ENCODE data around the gene ZHX3.
A peak's percentile ranks its signal among the peaks of the same experiment; 100 is the strongest.

The ZHX3 gene

GRCh38 chr20:41150664-41151063 is 166.9 kb downstream of the ZHX3 start:
- peaks cover 37% of the 10 kb centered on the region for H3K36me3 ChIP-seq (ENCODE audit: insufficient read depth, low read length)

DNA sequence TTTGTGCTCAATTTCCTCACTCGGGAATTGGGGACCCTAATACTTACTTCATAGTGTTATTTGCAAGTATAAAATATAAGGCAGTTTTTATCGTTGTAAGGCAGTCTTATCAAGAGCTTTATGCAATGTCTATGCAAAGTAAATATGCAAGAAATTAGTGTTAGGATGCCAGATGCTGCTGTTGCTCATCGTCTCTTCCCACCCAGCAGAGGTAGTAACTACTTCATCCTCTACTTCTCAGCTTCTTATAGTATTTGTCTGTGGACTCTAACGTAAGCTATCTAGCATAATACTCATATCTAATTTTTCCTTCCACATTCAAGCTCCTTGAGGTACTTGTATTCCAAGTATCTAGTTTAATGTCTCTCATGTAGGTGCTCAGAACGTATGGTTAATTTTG is 168.6 kb downstream of the ZHX3 start:
- peaks cover 37% of the 10 kb centered on the region for H3K36me3 ChIP-seq (ENCODE audit: insufficient read depth, low read length)
- no peak overlapping the region for H2AFZ ChIP-seq (ENCODE audit: low read depth, low read length)
- no peaks in the 10 kb centered on the region for H3K27me3 ChIP-seq (ENCODE audit: insufficient read depth, low read length)
- H3K4me1 ChIP-seq (ENCODE audit: insufficient read depth, low read length): no peaks in the 10 kb centered on the region
- no peaks in the 10 kb centered on the region for H3K9me3 ChIP-seq (ENCODE audit: low read length)
- H3K4me3 ChIP-seq (ENCODE audit: low read length): no peak overlapping the region

More at GRCh38 chr20:41150664-41151063, 166.9 kb downstream of the ZHX3 start:
- Histone ChIP-seq H3K9me3 (ENCODE audit: low read length) (no peaks in the 10 kb centered on the region), H2AFZ (ENCODE audit: low read depth, low read length) (no peak overlapping the region), H3K27me3 (ENCODE audit: insufficient read depth, low read length) (no peaks in the 10 kb centered on the region), H3K4me1 (ENCODE audit: insufficient read depth, low read length) (no peaks in the 10 kb centered on the region), H3K4me3 (ENCODE audit: low read length) (no peak overlapping the region)

GRCh38 chr20:41147767-41148191 is 169.8 kb downstream of the ZHX3 start:
- H3K4me1 ChIP-seq (ENCODE audit: insufficient read depth, low read length): no peaks in the 10 kb centered on the region
- H3K9me3 ChIP-seq (ENCODE audit: low read length): no peaks in the 10 kb centered on the region
- peaks cover 42% of the 10 kb centered on the region for H3K36me3 ChIP-seq (ENCODE audit: insufficient read depth, low read length)
- H2AFZ ChIP-seq (ENCODE audit: low read depth, low read length): no peak overlapping the region
- no peaks in the 10 kb centered on the region for H3K27me3 ChIP-seq (ENCODE audit: insufficient read depth, low read length)
- H3K4me3 ChIP-seq (ENCODE audit: low read length): no peak overlapping the region

DNA sequence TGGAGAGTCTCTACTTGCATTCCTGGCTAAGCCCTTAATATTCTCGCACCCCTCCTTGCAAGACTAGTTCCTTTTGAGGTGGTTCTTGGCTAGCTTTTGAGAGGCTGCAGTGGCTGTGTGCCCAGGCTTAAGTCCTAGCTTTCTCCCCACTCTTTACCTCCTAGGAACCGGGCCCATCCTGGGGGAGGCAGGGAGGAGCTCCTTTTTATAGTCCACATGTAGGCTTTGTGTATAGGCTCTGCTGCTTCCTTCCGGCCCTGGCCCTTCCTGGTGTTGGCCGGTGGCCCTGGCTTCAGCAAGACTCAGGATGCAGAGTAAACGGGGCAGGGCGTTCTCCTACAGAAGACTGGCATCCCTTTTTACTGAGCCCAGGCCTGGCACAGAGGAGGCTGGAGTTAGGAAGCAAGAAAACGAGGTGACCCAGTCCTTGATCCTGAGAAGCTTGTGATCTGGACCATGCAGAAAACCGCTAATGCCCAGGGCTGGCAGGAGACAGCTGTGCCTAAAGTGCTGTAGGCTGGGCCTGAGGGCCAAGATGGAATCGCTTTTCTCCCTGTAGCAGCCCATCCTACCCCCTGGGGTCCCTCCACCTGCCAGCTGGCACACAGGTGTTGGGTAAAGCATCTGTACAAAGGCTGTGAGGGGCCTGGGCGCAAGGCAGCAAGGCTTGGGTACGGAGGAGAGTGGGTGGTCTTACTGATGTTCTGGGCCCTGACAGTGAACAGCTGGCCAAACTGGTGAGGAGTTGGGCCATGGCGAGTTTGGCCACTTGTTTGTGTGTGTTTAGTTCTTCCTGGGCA is 171.5 kb downstream of the ZHX3 start:
- Histone ChIP-seq H3K36me3 (ENCODE audit: insufficient read depth, low read length) (peaks cover 39% of the 10 kb centered on the region), H3K4me1 (ENCODE audit: insufficient read depth, low read length) (peaks cover 10% of the 10 kb centered on the region), H3K4me3 (ENCODE audit: low read length) (no peak overlapping the region), H3K9me3 (ENCODE audit: low read length) (no peaks in the 10 kb centered on the region), H3K27me3 (ENCODE audit: insufficient read depth, low read length) (no peaks in the 10 kb centered on the region), H2AFZ (ENCODE audit: low read depth, low read length) (no peak overlapping the region)

GRCh38 chr20:41145317-41145716 is 172.2 kb downstream of the ZHX3 start:
- no peaks in the 10 kb centered on the region for H3K27me3 ChIP-seq (ENCODE audit: insufficient read depth, low read length)
- peaks cover 17% of the 10 kb centered on the region for H3K4me1 ChIP-seq (ENCODE audit: insufficient read depth, low read length)
- H3K36me3 ChIP-seq (ENCODE audit: insufficient read depth, low read length): peaks cover 44% of the 10 kb centered on the region
- no peak overlapping the region for H2AFZ ChIP-seq (ENCODE audit: low read depth, low read length)
- H3K4me3 ChIP-seq (ENCODE audit: low read length): no peak overlapping the region
- H3K9me3 ChIP-seq (ENCODE audit: low read length): no peaks in the 10 kb centered on the region

DNA sequence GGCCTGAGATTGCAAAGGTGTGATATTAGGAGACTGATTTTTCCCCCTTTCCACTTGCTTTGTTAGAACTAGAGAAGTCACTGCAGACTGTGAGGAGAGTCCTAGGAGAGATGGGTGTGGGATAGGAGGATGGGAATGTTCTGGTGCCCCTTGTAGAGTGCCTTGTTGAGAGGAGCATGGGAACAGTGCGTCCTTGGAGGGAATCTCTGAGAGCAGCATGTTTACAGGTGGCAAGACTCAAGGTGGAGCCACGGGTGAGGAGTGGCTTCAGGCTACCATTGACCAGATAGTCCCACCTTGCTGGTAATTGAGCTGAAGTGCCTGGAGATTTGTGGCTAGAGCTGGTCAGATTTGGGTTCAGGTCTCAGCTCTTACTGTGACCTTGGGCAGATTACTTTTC is 174.2 kb downstream of the ZHX3 start:
- Histone ChIP-seq H3K36me3 (ENCODE audit: insufficient read depth, low read length) (peaks cover 47% of the 10 kb centered on the region), H3K4me3 (ENCODE audit: low read length) (no peak overlapping the region), H3K4me1 (ENCODE audit: insufficient read depth, low read length) (peaks cover 35% of the 10 kb centered on the region), H3K9me3 (ENCODE audit: low read length) (no peaks in the 10 kb centered on the region), H2AFZ (ENCODE audit: low read depth, low read length) (no peak overlapping the region), H3K27me3 (ENCODE audit: insufficient read depth, low read length) (no peaks in the 10 kb centered on the region)

- H3K9me3 ChIP-seq (ENCODE audit: low read length): no peaks in the 10 kb centered on the region
- H3K4me3 ChIP-seq (ENCODE audit: low read length): no peak overlapping the region
- peaks cover 44% of the 10 kb centered on the region for H3K36me3 ChIP-seq (ENCODE audit: insufficient read depth, low read length)
- no peaks in the 10 kb centered on the region for H3K27me3 ChIP-seq (ENCODE audit: insufficient read depth, low read length)
- H2AFZ ChIP-seq (ENCODE audit: low read depth, low read length): no peak overlapping the region
- H3K4me1 ChIP-seq (ENCODE audit: insufficient read depth, low read length): peaks cover 35% of the 10 kb centered on the region
Observed at GRCh38 chr20:41142919-41143318, 174.6 kb downstream of the ZHX3 start.

- Histone ChIP-seq H3K4me1 (ENCODE audit: insufficient read depth, low read length) (peaks cover 35% of the 10 kb centered on the region), H2AFZ (ENCODE audit: low read depth, low read length) (no peak overlapping the region), H3K36me3 (ENCODE audit: insufficient read depth, low read length) (peaks cover 42% of the 10 kb centered on the region), H3K4me3 (ENCODE audit: low read length) (no peak overlapping the region), H3K9me3 (ENCODE audit: low read length) (no peaks in the 10 kb centered on the region), H3K27me3 (ENCODE audit: insufficient read depth, low read length) (no peaks in the 10 kb centered on the region)
Observed at GRCh38 chr20:41142245-41142644, 175.3 kb downstream of the ZHX3 start.

DNA sequence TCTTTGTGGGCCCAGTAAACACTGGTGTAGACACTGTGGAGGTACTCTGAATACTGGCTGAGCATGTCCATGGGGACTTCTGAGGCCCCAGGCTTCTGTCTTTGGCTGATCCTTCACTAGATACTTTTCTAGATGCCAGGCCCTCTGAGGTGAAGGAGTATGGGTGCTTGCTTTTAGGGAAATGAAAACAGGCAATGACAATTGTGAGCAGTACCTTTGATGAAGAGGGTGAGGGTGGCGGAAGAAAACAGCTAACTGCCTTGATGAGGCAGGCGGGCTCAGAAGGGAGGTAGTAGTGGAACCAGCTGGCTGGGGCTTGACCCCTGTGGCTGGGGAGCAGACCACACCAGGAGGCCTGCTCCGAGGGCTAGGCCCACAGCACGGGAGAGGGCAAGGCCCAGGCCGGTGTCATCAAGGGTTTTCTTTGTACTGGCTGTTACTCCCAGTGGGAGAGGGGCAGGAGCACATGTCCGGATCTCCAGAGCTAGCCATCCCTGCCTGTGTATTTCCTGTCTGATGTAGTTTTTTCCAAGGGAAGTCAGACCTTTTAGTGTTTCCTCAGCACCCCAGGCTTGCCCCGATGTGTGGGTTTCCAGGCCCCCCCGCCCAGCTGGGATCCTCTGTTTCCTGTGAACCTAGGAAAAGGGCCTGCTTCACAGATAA is 176.2 kb downstream of the ZHX3 start:
- H3K9me3 ChIP-seq (ENCODE audit: low read length): no peaks in the 10 kb centered on the region
- peaks cover 35% of the 10 kb centered on the region for H3K36me3 ChIP-seq (ENCODE audit: insufficient read depth, low read length)
- no peak overlapping the region for H2AFZ ChIP-seq (ENCODE audit: low read depth, low read length)
- no peaks in the 10 kb centered on the region for H3K27me3 ChIP-seq (ENCODE audit: insufficient read depth, low read length)
- H3K4me3 ChIP-seq (ENCODE audit: low read length): no peak overlapping the region
- H3K4me1 ChIP-seq (ENCODE audit: insufficient read depth, low read length): peaks cover 39% of the 10 kb centered on the region

GRCh38 chr20:41140226-41141133 is 177.1 kb downstream of the ZHX3 start:
- peaks cover 33% of the 10 kb centered on the region for H3K36me3 ChIP-seq (ENCODE audit: insufficient read depth, low read length)

DNA sequence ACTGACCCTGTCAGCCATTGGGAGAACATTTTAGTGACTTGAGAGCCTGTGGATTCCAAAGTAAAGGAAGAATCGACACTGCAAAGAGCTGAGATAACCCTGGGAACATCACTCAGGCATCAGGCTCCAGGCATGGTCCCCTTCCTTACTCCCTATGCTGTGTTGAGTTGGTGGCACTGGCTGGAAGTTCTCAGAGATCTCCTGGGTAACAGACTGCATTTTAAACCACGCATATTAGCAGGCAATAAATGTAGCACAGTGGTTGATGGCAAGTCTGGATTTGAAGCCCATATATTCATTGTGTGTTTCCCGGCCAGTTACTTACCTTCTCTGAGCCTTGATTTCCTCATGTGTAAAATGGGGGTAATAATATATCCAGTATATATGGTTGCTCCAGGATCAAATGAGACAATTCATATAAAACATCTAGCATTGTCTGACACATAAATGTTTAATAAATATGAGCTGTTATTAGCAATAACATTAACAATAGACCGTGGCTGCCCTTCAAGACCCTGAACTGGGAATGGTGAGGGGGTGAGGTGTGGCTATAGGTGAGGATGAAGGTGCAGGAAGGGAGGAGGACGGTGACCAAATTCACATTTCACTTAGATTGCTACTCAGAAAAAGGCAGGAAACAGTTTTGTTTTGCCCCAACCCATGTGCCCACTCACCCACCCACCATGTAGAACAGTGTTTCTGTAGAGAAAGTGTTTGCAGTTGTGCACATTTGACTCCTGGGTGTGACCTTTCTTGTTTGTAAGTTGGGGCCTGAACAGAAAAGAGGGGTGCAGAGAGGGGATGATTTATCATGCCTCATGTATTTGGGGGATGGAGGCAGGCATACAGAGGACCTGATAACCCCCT is 178.1 kb downstream of the ZHX3 start:
- peak overlapping the region; percentile 79 for H3K4me3 ChIP-seq (ENCODE audit: low read length)
- H3K9me3 ChIP-seq (ENCODE audit: low read length): no peaks in the 10 kb centered on the region
- peaks cover 31% of the 10 kb centered on the region for H3K36me3 ChIP-seq (ENCODE audit: insufficient read depth, low read length)
- no peaks in the 10 kb centered on the region for H3K27me3 ChIP-seq (ENCODE audit: insufficient read depth, low read length)
- no peak overlapping the region for H2AFZ ChIP-seq (ENCODE audit: low read depth, low read length)
- H3K4me1 ChIP-seq (ENCODE audit: insufficient read depth, low read length): peaks cover 42% of the 10 kb centered on the region

More at GRCh38 chr20:41140226-41141133, 177.1 kb downstream of the ZHX3 start:
- Histone ChIP-seq H3K27me3 (ENCODE audit: insufficient read depth, low read length) (no peaks in the 10 kb centered on the region), H3K4me1 (ENCODE audit: insufficient read depth, low read length) (peaks cover 42% of the 10 kb centered on the region), H2AFZ (ENCODE audit: low read depth, low read length) (no peak overlapping the region), H3K9me3 (ENCODE audit: low read length) (no peaks in the 10 kb centered on the region), H3K4me3 (ENCODE audit: low read length) (no peak overlapping the region)

GRCh38 chr20:41138475-41139226 is 178.9 kb downstream of the ZHX3 start:
- peaks cover 42% of the 10 kb centered on the region for H3K4me1 ChIP-seq (ENCODE audit: insufficient read depth, low read length)
- no peaks in the 10 kb centered on the region for H3K27me3 ChIP-seq (ENCODE audit: insufficient read depth, low read length)
- H3K36me3 ChIP-seq (ENCODE audit: insufficient read depth, low read length): peaks cover 24% of the 10 kb centered on the region
- H3K4me3 ChIP-seq (ENCODE audit: low read length): peak overlapping the region; percentile 79
- no peaks in the 10 kb centered on the region for H3K9me3 ChIP-seq (ENCODE audit: low read length)
- H2AFZ ChIP-seq (ENCODE audit: low read depth, low read length): no peak overlapping the region

Data from neuron (in vitro differentiated cells).